ENCODE results near the gene TFPI2. TPM values are rescaled to one million over a fixed set of nuclear protein-coding genes. Genes with fewer than 3 reads are reported as not detected.

The TFPI2 gene
- total RNA-seq, 3 donors from 2014 or later (not counting 1 experiment from before 2014, with no cell fraction given) = not detected

Other genes with a start within 250 kb of the TFPI2 start
- gene GNGT1, start 15.8 kb upstream of the TFPI2 start, total RNA-seq = not detected
- gene GNG11, start 31.0 kb upstream of the TFPI2 start, total RNA-seq = 1 to 10 TPM in 2 of 3 donors, under 1 TPM in 1; 0.57 to 4.0 (median 1.5) TPM
- 10 to 100 TPM; 13.1 to 14.0 (median 13.9) TPM for gene BET1, start 113.6 kb upstream of the TFPI2 start, total RNA-seq